ENCODE results near the gene KCNB1. TPM values are rescaled to one million over a fixed set of nuclear protein-coding genes. Genes with fewer than 3 reads are reported as not detected.

KCNB1 gene
- total and polyA plus RNA-seq, 5 experiments from 2014 or later, result 0.05 TPM; not detected in 4

DNA sequence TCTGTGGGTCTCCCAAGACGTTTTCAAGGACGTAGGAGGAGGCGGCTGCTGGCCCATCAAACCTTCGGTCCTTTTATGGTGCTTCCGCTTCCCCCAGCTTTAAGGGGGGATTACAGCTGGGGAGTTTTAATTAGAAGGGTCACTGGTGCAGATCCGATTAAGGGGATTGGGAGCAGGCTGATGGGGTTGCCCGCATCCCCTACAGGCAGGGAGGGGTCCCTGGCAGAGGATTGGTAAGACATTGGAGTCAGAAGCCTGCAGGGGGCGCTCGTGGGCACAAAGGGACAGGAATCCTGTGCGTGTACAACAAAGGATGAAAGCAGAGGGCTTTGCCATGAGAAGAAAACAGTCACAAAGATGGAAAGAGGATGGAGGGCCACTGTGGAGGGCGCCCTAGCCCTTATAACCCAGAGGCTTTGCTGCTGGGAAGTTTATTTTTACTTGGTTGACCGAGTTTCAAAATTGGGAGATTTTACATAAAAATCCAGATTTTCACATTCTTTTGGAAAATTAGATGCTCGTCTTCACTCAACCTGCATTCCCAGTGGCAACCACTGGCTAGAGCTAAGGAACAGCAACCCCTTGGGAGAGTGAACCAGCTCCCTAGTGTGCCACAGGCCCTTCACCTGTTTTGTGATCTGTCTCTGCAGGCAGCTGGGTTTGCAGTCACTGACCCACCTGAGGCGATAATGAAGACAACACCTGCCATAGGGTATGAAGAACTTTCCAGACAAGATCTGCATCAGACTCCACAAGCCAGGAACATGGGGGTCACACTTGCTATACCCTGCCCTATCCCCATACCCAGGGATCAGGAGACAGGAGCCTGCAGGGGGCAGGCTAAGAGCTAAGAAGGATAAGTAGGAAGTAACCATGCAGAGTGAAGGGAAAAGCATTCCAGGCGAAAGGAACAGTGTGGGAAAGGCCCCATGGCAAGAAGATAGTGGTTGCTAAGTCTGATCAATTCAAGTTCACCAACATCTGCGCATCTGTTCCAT lies 97.7 kb downstream of the KCNB1 start:
- no peaks in the 10 kb centered on the region for H3K9me3 Mint-ChIP-seq
- H3K27ac Mint-ChIP-seq, result no peak overlapping the region
- H3K27me3 Mint-ChIP-seq, result peaks cover 22 to 72% (median 35%) of the 10 kb centered on the region in 5 donors
- H3K4me1 Mint-ChIP-seq, result peaks cover 0 to 4% (median 2%) of the 10 kb centered on the region in 4 donors
- no peak overlapping the region for H3K4me3 Mint-ChIP-seq
- POLR2A ChIA-PET, result no interaction called here
- DNase-seq (peak; percentile 3 to 69 (median 29)), ATAC-seq (peak in 1 of 2 donors; percentile 39)
- H3K36me3 Mint-ChIP-seq, result no peaks in the 10 kb centered on the region

DNA sequence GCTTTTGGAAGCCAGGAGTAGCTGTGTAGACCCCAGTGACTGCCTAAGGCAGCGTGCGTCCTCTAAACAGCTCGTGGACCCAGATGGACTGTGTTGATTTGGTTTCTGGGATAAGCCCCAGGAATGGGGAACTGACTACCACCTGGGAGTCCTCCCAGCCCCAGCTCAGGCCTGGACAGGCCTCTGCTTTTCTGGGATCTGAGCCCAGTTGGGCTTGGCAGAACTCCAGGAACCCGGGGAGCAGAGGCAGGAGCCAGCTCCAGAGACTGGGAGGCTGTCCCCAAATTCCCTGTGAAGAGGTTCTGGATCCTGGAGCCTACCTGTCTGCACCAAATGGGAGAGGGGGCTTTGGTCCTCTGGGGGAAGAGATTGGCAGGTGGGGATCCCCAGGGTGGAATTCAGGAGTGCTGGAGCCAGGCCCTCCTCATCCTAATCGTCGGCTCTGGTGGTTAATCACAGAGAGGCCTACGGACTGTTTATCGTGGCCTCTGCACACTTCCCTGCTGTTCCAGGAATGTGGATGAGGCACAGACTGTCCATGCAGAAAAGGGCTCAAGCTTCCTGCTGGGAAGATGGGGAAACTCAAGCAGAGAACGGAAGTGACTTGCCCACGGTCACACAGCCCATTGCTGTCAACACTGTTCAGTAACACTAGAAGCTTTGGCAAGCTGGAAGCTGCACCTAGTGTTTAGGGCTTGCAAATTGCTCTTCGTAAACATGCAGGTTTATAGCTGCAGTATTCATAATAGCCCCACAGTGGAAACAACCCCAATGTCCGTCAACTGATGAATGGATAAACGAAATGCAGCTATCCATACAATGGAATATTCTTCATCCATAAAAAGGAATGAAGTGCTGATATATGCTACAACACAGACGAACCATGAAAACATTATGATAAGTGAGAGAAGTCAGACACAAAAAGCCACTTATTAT lies 100.6 kb downstream of the KCNB1 start:
- DNase-seq (no peak), ATAC-seq (no peak)
- H3K9me3 Mint-ChIP-seq, result no peaks in the 10 kb centered on the region
- no peaks in the 10 kb centered on the region for H3K36me3 Mint-ChIP-seq
- peaks cover 0 to 4% (median 2%) of the 10 kb centered on the region in 4 donors for H3K4me1 Mint-ChIP-seq
- POLR2A ChIA-PET, result no interaction called here
- no peak overlapping the region for H3K27ac Mint-ChIP-seq
- H3K27me3 Mint-ChIP-seq, result peaks cover 13 to 51% (median 22%) of the 10 kb centered on the region in 5 donors
- no peak overlapping the region for H3K4me3 Mint-ChIP-seq

DNA sequence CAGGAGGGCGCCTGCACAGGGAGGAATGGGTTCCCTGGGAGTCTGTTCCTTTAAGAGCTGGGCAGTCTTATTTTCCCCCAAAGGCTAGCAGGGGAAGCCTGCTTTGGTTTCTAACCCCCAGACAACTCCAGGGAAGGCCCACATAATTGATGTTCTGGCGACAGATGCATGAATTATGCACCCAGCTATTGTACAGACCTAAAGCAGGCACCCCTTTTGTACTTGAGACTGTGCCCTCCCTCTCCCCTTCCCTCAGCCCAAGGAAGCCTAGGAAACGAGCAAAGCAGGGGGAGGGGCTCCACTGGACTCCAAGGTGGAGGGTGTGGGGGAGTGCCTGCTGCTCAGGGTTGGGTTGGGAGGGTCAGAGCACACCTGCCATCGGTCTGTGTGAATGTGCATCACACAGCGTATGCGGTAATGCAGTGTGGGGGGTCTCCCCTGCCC lies 102.1 kb downstream of the KCNB1 start:
- Mint-ChIP-seq H3K36me3 (no peaks in the 10 kb centered on the region), H3K9me3 (no peaks in the 10 kb centered on the region), H3K4me1 (peaks cover 0 to 4% (median 2%) of the 10 kb centered on the region in 4 donors), H3K27ac (no peak overlapping the region), H3K4me3 (no peak overlapping the region), H3K27me3 (peaks cover 9 to 41% (median 17%) of the 10 kb centered on the region in 5 donors)
- no peak for ATAC-seq
- DNase-seq, result no peak
- POLR2A ChIA-PET, result no interaction called here

DNA sequence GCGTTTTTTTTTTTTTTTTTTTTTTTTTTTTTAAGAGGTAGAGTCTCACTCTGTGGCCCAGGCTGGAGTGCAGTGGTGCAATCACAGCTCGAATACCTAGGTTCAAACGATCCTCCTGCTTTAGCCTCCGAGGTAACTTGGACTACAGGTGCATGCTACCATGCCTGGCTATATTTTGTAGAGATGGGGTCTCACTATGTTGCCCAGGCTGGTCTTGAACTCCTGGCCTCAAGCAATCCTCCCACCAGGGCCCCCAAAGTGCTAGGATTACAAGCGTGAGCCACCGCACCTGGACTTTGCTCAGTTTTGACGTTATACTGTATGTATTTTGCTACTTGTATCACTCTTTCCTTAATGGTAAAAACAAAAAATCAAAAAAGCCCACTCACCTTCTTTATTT lies 103.1 kb downstream of the KCNB1 start:
- Mint-ChIP-seq H3K36me3 (no peaks in the 10 kb centered on the region), H3K27ac (no peak overlapping the region), H3K4me1 (peaks cover 0 to 2% (median under 1%) of the 10 kb centered on the region in 4 donors), H3K27me3 (peaks cover 10 to 36% (median 21%) of the 10 kb centered on the region in 5 donors), H3K9me3 (no peaks in the 10 kb centered on the region), H3K4me3 (no peak overlapping the region)
- no peak for DNase-seq
- POLR2A ChIA-PET, result no interaction called here
- ATAC-seq, result no peak

DNA sequence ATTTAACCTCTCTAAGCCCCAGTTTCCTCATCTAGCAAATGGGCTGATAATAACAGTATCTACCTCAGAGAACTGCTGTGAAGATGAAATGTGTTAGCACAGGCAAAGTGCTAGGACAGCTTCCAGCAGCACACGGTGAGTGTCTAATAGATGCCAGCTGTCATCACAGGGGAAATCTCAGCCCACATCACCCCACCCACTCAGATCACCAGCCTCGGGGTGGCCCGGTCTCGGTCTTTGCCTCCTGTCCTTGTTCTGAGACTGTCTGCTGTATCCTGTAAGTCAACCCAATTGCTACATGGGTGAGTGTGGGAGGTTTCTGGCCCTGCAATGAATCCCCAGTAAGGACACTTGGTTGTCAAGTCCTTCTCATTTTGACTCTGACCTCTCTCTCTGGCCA lies 105.1 kb downstream of the KCNB1 start:
- no peaks in the 10 kb centered on the region for H3K4me1 Mint-ChIP-seq
- POLR2A ChIA-PET, result no interaction called here
- H3K4me3 Mint-ChIP-seq, result no peak overlapping the region
- H3K36me3 Mint-ChIP-seq, result no peaks in the 10 kb centered on the region
- H3K27me3 Mint-ChIP-seq, result peaks cover 12 to 19% (median 14%) of the 10 kb centered on the region in 5 donors
- no peak overlapping the region for H3K27ac Mint-ChIP-seq
- H3K9me3 Mint-ChIP-seq, result no peaks in the 10 kb centered on the region
- no peak for ATAC-seq
- no peak for DNase-seq

DNA sequence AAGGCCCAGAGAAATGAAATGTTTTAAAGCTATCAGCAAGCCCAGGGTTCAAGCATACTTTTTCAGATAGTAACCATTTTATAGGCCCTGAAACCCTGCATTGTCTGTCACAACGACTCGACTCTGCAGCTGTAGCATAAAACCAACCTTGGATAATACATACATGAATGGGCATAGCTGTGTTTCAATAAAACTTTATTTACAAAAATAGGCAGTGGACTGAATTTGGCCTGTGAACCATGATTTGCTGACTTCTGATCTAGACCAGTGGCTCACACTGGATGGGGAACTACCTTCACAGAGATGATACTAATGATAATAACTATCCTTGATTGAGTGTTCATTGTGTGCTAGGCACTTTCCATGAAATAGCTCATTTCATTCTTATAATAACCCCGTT lies 107.3 kb downstream of the KCNB1 start:
- H3K9me3 Mint-ChIP-seq, result no peaks in the 10 kb centered on the region
- no peak overlapping the region for H3K4me3 Mint-ChIP-seq
- no peak overlapping the region for H3K27ac Mint-ChIP-seq
- DNase-seq (no peak), ATAC-seq (no peak)
- H3K36me3 Mint-ChIP-seq, result no peaks in the 10 kb centered on the region
- H3K4me1 Mint-ChIP-seq, result no peaks in the 10 kb centered on the region
- peaks cover 7 to 18% (median 16%) of the 10 kb centered on the region in 5 donors for H3K27me3 Mint-ChIP-seq
- POLR2A ChIA-PET, result no interaction called here

DNA sequence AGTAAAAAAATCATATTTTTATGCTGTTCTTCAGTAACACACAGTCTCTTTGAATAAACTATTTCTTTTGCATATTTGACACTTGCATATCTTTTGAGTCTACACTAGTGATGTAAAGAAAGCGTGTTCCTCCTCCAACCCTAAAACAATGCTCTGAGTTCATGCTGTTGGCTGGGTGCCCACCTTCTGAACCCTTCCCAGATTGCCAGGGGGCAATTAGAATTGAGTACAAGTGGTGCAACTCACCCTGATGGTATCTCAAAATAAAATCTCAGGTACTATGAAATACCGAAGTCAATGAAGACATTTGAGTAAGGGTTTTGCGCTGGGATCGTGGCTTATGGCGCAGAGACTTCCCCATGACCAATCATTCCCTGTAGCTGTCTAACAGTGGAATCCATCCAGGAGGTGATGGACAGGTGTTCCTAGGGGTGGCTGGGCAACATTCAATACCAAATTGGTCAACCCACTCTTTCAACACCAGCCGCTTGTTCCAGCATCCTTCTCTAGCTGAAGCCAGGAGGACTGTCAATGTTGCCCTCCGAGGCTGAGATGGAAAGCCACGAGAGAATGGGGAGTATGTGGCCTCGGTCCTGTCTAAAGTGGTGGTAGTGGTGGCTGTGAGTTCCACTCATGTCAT lies 110.3 kb downstream of the KCNB1 start:
- H3K36me3 Mint-ChIP-seq, result no peaks in the 10 kb centered on the region
- H3K9me3 Mint-ChIP-seq, result no peaks in the 10 kb centered on the region
- ATAC-seq (no peak), DNase-seq (no peak)
- H3K27ac Mint-ChIP-seq, result no peak overlapping the region
- H3K4me1 Mint-ChIP-seq, result no peaks in the 10 kb centered on the region
- H3K4me3 Mint-ChIP-seq, result no peak overlapping the region
- POLR2A ChIA-PET, result no interaction called here
- peaks cover 9 to 43% (median 21%) of the 10 kb centered on the region in 5 donors for H3K27me3 Mint-ChIP-seq

DNA sequence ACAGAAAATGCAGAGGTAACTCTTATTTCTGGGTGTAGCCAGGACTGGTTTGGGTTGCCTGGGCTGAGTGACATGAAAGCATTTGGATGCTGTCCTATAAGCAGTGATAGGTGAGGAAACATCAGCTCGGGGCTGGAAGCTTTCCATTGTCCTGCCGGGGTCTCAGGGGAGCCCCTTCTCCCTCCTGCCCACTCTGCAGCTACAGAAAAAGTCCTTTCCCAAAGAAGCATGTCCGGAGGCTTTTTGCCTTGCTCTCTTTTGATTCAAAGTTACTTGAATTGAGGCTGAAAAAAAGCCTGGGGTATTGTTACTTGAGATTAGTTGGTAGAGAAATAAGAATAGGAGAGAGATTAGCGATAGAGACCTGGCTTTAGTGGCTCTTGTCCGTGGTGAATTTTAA lies 113.9 kb downstream of the KCNB1 start:
- H3K4me3 Mint-ChIP-seq, result no peak overlapping the region
- DNase-seq (no peak), ATAC-seq (no peak)
- POLR2A ChIA-PET, result no interaction called here
- no peak overlapping the region for H3K27ac Mint-ChIP-seq
- no peaks in the 10 kb centered on the region for H3K4me1 Mint-ChIP-seq
- peaks cover 5 to 35% (median 16%) of the 10 kb centered on the region in 5 donors for H3K27me3 Mint-ChIP-seq
- no peaks in the 10 kb centered on the region for H3K36me3 Mint-ChIP-seq
- H3K9me3 Mint-ChIP-seq, result no peaks in the 10 kb centered on the region

DNA sequence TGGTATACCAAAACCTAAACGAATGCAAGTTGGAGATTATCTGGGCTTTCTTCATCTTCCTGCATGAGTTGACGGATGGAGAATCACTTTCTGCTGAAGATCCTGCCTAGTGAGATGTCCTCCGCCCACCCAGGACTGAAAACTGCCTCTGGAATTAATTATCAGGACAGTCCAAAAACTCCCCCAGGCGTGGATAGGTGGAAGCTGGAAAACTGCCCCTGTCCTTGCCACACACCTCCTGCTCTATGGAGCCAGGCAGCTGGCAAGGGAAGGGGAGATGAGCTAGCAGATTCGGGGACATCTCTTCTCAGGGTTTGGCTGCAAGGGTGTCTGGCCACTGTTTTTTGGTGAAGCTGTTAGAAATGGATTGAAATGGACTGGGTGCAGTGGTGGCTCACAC lies 115.4 kb downstream of the KCNB1 start:
- no peaks in the 10 kb centered on the region for H3K4me1 Mint-ChIP-seq
- no peak overlapping the region for H3K27ac Mint-ChIP-seq
- POLR2A ChIA-PET, result no interaction called here

DNA sequence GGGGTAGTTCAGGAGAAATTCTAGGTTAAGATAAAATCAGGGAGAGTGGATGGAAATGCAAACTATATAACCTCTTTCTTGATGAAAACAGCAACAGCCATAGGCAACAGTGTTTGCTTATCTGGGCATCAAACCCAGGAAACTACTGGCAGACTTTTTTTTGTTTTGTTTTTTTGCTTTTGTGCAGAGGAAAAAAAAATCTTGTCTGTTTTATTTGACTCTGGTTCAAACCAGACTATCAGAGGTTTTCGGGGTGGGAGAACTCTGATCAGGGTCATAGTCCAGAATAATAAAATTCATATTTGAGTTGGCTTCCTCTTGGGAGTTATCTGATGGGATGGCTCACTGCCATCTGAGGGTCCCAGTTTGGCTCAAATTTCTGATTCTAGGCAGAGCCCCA lies 115.8 kb downstream of the KCNB1 start:
- H3K4me1 Mint-ChIP-seq, result no peaks in the 10 kb centered on the region
- no peaks in the 10 kb centered on the region for H3K36me3 Mint-ChIP-seq
- peak overlapping the region in 1 of 10 donors; percentile 15 for H3K27ac Mint-ChIP-seq
- H3K27me3 Mint-ChIP-seq, result peaks cover 4 to 35% (median 16%) of the 10 kb centered on the region in 5 donors
- POLR2A ChIA-PET, result no interaction called here
- ATAC-seq (no peak), DNase-seq (no peak)
- no peak overlapping the region for H3K4me3 Mint-ChIP-seq
- no peaks in the 10 kb centered on the region for H3K9me3 Mint-ChIP-seq

More for the DNA sequence above, 115.4 kb downstream of the KCNB1 start:
- DNase-seq (no peak), ATAC-seq (no peak)
- H3K36me3 Mint-ChIP-seq, result no peaks in the 10 kb centered on the region
- no peaks in the 10 kb centered on the region for H3K9me3 Mint-ChIP-seq
- no peak overlapping the region for H3K4me3 Mint-ChIP-seq
- H3K27me3 Mint-ChIP-seq, result peaks cover 4 to 35% (median 16%) of the 10 kb centered on the region in 5 donors

DNA sequence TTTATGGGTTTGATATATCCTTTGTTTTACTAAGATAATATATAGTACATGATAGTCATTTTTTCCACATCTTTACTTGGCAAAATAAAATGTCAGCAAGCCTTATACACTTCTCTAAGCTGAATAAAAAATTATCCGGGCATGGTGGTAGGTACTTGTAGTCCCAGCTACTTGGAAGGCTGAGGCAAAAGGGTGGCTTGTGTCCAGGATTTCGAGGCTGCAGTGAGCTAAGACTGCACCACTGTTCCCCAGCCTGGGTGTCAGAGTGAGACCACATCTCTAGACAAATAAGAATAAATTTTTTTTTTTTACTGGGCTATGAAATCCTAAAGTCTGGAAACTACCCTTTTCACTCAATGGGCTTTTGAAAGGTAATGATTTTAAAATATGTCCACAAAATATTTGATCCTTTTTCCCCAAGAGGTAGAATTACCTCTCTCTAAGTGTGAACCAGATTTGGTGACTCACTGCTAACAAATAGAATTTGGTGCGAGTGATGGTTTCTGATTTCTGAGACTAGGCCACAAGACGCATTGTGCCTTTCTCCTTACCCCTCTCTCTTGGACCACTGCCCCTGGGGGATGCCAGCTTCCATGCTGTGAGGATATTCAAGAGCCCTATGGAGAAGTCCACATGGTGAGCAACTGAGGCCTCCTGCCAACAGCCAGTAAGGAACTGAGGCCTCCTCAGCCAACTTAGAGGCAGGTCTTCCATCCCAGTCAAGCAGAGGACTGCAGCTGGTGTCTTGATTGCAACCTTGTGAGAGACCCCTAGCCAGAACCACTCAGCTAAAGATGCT lies 120.4 kb downstream of the KCNB1 start:
- POLR2A ChIA-PET, result no interaction called here
- Mint-ChIP-seq H3K4me3 (no peak overlapping the region), H3K9me3 (no peaks in the 10 kb centered on the region), H3K36me3 (no peaks in the 10 kb centered on the region), H3K27me3 (peaks cover 0 to 15% (median 8%) of the 10 kb centered on the region in 5 donors), H3K4me1 (peaks cover 0 to 1% (median 0%) of the 10 kb centered on the region in 4 donors), H3K27ac (no peak overlapping the region)
- DNase-seq, result no peak
- ATAC-seq, result no peak
